ENCODE results near the gene TUBG2. TPM values are rescaled to one million over a fixed set of nuclear protein-coding genes. Genes with fewer than 3 reads are reported as not detected.

Gene TUBG2
- total RNA-seq, 1 experiment from 2014 or later, result 26.7 TPM

DNA sequence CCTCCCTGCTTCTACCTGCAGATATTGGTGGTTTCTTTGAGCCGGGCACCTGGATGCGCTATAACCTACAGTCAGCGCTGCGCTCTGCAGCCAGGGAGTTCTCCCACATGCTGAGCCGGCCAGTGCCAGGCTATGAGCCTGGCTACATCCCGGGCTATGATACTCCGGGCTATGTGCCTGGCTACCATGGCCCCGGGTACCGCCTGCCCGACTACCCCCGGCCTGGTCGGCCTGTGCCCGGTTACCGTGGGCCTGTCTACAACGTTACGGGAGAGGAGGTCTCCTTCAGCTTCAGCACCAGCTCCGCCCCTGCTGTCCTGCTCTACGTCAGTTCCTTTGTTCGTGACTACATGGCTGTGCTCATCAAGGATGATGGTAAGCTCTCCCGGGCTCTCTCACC is 36.4 kb downstream of the TUBG2 start (continued):
- TF ChIP-seq, protein P1, sequence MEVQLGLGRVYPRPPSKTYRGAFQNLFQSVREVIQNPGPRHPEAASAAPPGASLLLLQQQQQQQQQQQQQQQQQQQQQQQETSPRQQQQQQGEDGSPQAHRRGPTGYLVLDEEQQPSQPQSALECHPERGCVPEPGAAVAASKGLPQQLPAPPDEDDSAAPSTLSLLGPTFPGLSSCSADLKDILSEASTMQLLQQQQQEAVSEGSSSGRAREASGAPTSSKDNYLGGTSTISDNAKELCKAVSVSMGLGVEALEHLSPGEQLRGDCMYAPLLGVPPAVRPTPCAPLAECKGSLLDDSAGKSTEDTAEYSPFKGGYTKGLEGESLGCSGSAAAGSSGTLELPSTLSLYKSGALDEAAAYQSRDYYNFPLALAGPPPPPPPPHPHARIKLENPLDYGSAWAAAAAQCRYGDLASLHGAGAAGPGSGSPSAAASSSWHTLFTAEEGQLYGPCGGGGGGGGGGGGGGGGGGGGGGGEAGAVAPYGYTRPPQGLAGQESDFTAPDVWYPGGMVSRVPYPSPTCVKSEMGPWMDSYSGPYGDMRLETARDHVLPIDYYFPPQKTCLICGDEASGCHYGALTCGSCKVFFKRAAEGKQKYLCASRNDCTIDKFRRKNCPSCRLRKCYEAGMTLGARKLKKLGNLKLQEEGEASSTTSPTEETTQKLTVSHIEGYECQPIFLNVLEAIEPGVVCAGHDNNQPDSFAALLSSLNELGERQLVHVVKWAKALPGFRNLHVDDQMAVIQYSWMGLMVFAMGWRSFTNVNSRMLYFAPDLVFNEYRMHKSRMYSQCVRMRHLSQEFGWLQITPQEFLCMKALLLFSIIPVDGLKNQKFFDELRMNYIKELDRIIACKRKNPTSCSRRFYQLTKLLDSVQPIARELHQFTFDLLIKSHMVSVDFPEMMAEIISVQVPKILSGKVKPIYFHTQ (CRISPR knock-in tag; IDR thresholded peaks at IDR 0.05), result no peak

DNA sequence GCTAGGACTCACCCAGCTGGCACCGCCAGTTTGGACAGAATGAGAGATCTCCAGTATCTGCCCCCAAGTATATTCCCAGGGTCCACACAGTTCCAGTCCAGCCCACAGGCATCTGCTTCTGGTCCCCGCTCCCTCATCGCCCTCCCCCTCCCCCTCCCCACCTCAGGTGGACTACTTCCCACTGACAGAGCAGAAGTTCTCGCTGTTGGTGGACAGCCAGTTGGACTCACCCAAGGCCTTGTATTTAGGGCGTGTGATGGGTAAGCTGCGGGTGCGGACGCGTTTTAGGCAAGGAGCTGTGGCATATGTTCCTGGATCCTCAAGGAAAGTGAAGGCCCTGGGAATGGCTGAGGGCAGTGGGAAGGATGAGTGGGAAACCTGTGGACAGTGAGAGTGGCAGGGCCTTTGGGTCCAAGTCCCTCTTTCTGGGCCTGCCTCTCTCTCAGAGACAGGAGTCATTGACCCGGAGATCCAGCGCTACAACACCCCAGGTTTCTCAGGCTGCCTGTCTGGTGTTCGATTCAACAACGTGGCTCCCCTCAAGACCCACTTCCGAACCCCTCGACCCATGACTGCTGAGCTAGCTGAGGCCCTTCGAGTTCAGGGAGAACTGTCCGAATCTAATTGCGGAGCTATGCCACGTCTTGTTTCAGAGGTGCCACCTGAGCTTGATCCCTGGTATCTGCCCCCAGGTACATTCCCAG is 38.2 kb downstream of the TUBG2 start:
- CTCF ChIA-PET, result interaction anchor here (1.1 to 2.0 kb wide), 3 partner anchors 23 to 119 kb away, joined by 3 to 4 read pairs (median 4); no protein-coding TSS in a partner anchor
- POLR2A ChIA-PET, result no interaction called here
- no peak overlapping the region for H3K27ac Mint-ChIP-seq
- ATAC-seq (no peak), DNase-seq (ENCODE audit: low spot score) (no peak)
- H3K27me3 Mint-ChIP-seq (ENCODE audit: low read depth), result no peaks in the 10 kb centered on the region
- no peak overlapping the region for H3K4me3 Mint-ChIP-seq
- peaks cover 8% of the 10 kb centered on the region for H3K36me3 Mint-ChIP-seq
- H3K4me1 Mint-ChIP-seq, result peaks cover 2% of the 10 kb centered on the region; the same call in 1 of the 2 replicates
- no peak for TF ChIP-seq SOX15 (CRISPR knock-in tag; IDR thresholded peaks at IDR 0.05)
- TF ChIP-seq, protein P2, sequence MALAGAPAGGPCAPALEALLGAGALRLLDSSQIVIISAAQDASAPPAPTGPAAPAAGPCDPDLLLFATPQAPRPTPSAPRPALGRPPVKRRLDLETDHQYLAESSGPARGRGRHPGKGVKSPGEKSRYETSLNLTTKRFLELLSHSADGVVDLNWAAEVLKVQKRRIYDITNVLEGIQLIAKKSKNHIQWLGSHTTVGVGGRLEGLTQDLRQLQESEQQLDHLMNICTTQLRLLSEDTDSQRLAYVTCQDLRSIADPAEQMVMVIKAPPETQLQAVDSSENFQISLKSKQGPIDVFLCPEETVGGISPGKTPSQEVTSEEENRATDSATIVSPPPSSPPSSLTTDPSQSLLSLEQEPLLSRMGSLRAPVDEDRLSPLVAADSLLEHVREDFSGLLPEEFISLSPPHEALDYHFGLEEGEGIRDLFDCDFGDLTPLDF (CRISPR knock-in tag; IDR thresholded peaks at IDR 0.05), result no peak
- TF ChIP-seq, protein P3, sequence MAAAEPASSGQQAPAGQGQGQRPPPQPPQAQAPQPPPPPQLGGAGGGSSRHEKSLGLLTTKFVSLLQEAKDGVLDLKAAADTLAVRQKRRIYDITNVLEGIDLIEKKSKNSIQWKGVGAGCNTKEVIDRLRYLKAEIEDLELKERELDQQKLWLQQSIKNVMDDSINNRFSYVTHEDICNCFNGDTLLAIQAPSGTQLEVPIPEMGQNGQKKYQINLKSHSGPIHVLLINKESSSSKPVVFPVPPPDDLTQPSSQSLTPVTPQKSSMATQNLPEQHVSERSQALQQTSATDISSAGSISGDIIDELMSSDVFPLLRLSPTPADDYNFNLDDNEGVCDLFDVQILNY (CRISPR knock-in tag; IDR thresholded peaks at IDR 0.05), result no peak
- TF ChIP-seq, protein P4, sequence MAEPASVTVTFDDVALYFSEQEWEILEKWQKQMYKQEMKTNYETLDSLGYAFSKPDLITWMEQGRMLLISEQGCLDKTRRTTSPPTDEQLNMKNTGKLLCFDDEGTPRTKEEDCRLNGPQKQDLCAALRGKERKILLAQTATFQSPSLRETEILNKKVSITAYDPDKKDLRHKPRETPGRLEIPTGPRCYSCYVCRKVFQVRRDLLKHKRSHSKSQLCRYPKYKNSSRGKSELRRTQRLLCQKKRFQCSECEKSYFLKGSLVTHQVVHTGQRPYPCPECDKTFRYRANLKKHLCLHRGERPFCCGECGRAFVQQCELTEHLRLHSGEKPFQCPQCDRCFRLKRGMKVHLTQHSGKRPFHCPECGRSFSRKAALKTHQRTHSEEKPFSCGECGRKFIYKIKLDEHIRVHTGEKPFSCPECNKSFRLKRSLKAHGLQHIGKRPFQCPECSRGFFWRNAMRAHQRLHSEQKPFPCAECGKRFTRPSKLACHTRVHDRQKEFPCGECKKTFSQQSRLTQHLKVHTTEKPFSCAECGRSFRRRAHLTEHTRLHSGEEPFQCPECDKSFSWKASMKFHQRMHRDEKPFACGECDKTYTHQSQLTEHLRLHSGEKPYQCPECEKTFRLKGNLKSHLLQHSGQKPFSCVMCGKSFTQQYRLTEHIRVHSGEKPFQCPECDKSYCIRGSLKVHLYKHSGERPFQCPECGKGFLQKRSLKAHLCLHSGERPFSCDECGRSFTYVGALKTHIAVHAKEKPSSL (CRISPR knock-in tag; conservative IDR thresholded peaks at IDR 0.05), result no peak
- no peak for TF ChIP-seq ZNF671 (CRISPR knock-in tag; IDR thresholded peaks at IDR 0.05)
- TF ChIP-seq NR2C2 (CRISPR knock-in tag; IDR thresholded peaks at IDR 0.05), result no peak
- no peak for TF ChIP-seq FOXK1 (CRISPR knock-in tag; IDR thresholded peaks at IDR 0.05)
- TF ChIP-seq PRRX2 (CRISPR knock-in tag; IDR thresholded peaks at IDR 0.05), result no peak
- no peak for TF ChIP-seq CREM (CRISPR knock-in tag; IDR thresholded peaks at IDR 0.05)
- TF ChIP-seq ZNF423 (CRISPR knock-in tag; IDR thresholded peaks at IDR 0.05), result no peak
- TF ChIP-seq KAT7 (CRISPR knock-in tag; IDR thresholded peaks at IDR 0.05; ENCODE audit: borderline replicate concordance), result no peak
- no peak for TF ChIP-seq NR3C1 (CRISPR knock-in tag; conservative IDR thresholded peaks at IDR 0.05; ENCODE audit: low read depth)
- no peak for TF ChIP-seq FOXP1 (CRISPR knock-in tag; IDR thresholded peaks at IDR 0.05; ENCODE audit: borderline replicate concordance)
- TF ChIP-seq, protein P5, sequence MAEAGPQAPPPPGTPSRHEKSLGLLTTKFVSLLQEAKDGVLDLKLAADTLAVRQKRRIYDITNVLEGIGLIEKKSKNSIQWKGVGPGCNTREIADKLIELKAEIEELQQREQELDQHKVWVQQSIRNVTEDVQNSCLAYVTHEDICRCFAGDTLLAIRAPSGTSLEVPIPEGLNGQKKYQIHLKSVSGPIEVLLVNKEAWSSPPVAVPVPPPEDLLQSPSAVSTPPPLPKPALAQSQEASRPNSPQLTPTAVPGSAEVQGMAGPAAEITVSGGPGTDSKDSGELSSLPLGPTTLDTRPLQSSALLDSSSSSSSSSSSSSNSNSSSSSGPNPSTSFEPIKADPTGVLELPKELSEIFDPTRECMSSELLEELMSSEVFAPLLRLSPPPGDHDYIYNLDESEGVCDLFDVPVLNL (CRISPR knock-in tag; IDR thresholded peaks at IDR 0.05; ENCODE audit: borderline replicate concordance, low read depth), result no peak
- TF ChIP-seq, protein P6, sequence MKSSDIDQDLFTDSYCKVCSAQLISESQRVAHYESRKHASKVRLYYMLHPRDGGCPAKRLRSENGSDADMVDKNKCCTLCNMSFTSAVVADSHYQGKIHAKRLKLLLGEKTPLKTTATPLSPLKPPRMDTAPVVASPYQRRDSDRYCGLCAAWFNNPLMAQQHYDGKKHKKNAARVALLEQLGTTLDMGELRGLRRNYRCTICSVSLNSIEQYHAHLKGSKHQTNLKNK (CRISPR knock-in tag; IDR thresholded peaks at IDR 0.05), result no peak
- H3K9me3 Mint-ChIP-seq, result no peaks in the 10 kb centered on the region

Measured in WTC11 (cell line).